ENCODE data around the gene MAD1L1. TPM values are rescaled to one million over a fixed set of nuclear protein-coding genes. Genes with fewer than 3 reads are reported as not detected.

Gene MAD1L1
- total and polyA plus RNA-seq, 4 donors, result 12.8 to 20.7 (median 16.5) TPM

DNA sequence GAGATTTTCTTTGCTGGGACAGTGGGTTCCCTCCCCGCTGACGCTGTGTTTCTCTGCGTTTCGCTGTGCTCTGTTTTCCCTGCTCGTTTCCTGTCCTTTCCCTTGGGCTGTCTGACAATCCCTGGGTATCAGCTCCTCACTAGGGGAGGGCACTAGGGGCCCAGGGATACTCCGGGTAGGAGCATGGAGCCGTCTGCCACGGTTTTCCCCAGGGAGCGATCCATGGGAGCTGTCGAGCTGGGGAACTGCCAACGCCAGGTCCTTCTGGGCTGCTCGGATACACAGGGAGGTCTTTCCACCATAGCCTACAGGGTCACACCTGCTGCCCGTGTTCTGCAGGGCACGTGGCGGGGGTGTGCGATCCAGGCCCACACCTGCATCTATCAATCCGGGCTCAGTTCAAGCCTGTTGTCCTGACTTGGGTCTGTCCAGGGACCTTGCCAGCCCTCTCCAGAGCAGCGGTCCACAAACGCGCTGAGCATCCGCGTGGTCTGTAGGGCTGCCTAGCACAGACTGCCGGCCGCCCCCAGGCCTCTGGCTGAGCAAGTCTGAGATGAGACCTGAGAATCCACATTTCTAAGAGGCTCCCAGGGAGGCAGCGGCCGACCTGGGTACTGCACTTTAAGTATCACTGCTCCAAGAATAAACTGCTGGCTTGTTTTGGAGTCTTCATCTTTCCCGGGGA is 299.5 kb downstream of the MAD1L1 start:
- peaks cover 2 to 8% (median 5%) of the 10 kb centered on the region in 4 donors for H3K4me1 ChIP-seq (ENCODE audit: control insufficient read depth in 4 of 4, insufficient read depth in 4 of 4, low read length in 3 of 4)
- no peaks in the 10 kb centered on the region for H3K9me3 ChIP-seq (ENCODE audit: control insufficient read depth in 4 of 4, low read length in 3 of 4)
- WGBS, result 90% methylated on average over 27 of the region's 27 CpGs
- no peak for DNase-seq (ENCODE audit: low spot score)
- TF ChIP-seq HNF4G (IDR thresholded peaks at IDR 0.05), result no peak
- no peak for TF ChIP-seq RAD21 (IDR thresholded peaks at IDR 0.05)
- no peak for TF ChIP-seq NR2F2 (IDR thresholded peaks at IDR 0.05)
- TF ChIP-seq FOXA1 (IDR thresholded peaks at IDR 0.05), result no peak
- TF ChIP-seq, protein P1, sequence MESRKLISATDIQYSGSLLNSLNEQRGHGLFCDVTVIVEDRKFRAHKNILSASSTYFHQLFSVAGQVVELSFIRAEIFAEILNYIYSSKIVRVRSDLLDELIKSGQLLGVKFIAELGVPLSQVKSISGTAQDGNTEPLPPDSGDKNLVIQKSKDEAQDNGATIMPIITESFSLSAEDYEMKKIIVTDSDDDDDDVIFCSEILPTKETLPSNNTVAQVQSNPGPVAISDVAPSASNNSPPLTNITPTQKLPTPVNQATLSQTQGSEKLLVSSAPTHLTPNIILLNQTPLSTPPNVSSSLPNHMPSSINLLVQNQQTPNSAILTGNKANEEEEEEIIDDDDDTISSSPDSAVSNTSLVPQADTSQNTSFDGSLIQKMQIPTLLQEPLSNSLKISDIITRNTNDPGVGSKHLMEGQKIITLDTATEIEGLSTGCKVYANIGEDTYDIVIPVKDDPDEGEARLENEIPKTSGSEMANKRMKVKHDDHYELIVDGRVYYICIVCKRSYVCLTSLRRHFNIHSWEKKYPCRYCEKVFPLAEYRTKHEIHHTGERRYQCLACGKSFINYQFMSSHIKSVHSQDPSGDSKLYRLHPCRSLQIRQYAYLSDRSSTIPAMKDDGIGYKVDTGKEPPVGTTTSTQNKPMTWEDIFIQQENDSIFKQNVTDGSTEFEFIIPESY (IDR thresholded peaks at IDR 0.05), result no peak
- TF ChIP-seq YY1 (IDR thresholded peaks at IDR 0.05), result no peak
- no peak for TF ChIP-seq JUND (IDR thresholded peaks at IDR 0.05)
- no peak for TF ChIP-seq RXRA (IDR thresholded peaks at IDR 0.05)
- TF ChIP-seq EGR1 (IDR thresholded peaks at IDR 0.05; ENCODE audit: low read depth in 2 of 2), result no peak
- TF ChIP-seq FOXA2 (IDR thresholded peaks at IDR 0.05), result no peak
- H3K36me3 ChIP-seq (ENCODE audit: control insufficient read depth in 4 of 4, insufficient read depth in 3 of 4, low read depth in 1 of 4, low read length in 3 of 4), result no peaks in the 10 kb centered on the region
- H3K9ac ChIP-seq (ENCODE audit: low read depth in 1 of 2, low read length in 2 of 2), result no peak overlapping the region
- no peak overlapping the region for H3K4me3 ChIP-seq (ENCODE audit: low read depth in 1 of 3, low read length in 3 of 3)
- no peaks in the 10 kb centered on the region for H3K27me3 ChIP-seq (ENCODE audit: control insufficient read depth in 4 of 4, insufficient read depth in 4 of 4, low read length in 3 of 4)
- no peak overlapping the region for H3K27ac ChIP-seq (ENCODE audit: low read depth in 1 of 2, low read length in 2 of 2)

DNA sequence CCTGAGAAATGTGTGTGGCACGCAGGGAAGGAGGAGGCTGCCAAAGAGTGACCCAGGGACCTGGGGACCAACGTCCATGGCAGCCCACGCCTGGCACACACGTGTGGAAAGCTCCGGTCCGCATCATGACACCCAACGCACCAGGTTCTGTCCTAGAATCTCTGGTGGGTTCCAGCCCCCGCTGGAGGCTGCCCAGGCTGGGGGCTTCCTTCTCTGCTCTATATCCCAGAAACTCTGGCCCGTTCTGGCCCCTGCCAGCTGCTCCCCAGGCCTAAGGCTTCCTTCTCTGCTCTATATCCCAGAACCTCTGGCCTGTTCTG is 300.8 kb downstream of the MAD1L1 start:
- no peak overlapping the region for H3K9ac ChIP-seq (ENCODE audit: low read depth in 1 of 2, low read length in 2 of 2)
- TF ChIP-seq, protein P2, sequence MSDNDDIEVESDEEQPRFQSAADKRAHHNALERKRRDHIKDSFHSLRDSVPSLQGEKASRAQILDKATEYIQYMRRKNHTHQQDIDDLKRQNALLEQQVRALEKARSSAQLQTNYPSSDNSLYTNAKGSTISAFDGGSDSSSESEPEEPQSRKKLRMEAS (IDR thresholded peaks at IDR 0.05), result no peak
- TF ChIP-seq GABPA (IDR thresholded peaks at IDR 0.05 in 1 of 2, conservative IDR thresholded peaks at IDR 0.05 in 1 of 2), result no peak
- TF ChIP-seq, protein P3, sequence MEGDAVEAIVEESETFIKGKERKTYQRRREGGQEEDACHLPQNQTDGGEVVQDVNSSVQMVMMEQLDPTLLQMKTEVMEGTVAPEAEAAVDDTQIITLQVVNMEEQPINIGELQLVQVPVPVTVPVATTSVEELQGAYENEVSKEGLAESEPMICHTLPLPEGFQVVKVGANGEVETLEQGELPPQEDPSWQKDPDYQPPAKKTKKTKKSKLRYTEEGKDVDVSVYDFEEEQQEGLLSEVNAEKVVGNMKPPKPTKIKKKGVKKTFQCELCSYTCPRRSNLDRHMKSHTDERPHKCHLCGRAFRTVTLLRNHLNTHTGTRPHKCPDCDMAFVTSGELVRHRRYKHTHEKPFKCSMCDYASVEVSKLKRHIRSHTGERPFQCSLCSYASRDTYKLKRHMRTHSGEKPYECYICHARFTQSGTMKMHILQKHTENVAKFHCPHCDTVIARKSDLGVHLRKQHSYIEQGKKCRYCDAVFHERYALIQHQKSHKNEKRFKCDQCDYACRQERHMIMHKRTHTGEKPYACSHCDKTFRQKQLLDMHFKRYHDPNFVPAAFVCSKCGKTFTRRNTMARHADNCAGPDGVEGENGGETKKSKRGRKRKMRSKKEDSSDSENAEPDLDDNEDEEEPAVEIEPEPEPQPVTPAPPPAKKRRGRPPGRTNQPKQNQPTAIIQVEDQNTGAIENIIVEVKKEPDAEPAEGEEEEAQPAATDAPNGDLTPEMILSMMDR (IDR thresholded peaks at IDR 0.05; ENCODE audit: low read depth, low read length, missing input control), result no peak
- TF ChIP-seq FOXA1 (IDR thresholded peaks at IDR 0.05), result no peak
- TF ChIP-seq, protein P1 (IDR thresholded peaks at IDR 0.05), result no peak
- TF ChIP-seq EGR1 (IDR thresholded peaks at IDR 0.05; ENCODE audit: low read depth in 2 of 2), result no peak
- TF ChIP-seq RAD21 (IDR thresholded peaks at IDR 0.05), result no peak
- no peak for TF ChIP-seq HNF4G (IDR thresholded peaks at IDR 0.05)
- TF ChIP-seq HNF4A (conservative IDR thresholded peaks at IDR 0.05), result no peak
- TF ChIP-seq TAF1 (conservative IDR thresholded peaks at IDR 0.05), result no peak
- TF ChIP-seq FOXA2 (IDR thresholded peaks at IDR 0.05), result no peak
- TF ChIP-seq, protein P4, sequence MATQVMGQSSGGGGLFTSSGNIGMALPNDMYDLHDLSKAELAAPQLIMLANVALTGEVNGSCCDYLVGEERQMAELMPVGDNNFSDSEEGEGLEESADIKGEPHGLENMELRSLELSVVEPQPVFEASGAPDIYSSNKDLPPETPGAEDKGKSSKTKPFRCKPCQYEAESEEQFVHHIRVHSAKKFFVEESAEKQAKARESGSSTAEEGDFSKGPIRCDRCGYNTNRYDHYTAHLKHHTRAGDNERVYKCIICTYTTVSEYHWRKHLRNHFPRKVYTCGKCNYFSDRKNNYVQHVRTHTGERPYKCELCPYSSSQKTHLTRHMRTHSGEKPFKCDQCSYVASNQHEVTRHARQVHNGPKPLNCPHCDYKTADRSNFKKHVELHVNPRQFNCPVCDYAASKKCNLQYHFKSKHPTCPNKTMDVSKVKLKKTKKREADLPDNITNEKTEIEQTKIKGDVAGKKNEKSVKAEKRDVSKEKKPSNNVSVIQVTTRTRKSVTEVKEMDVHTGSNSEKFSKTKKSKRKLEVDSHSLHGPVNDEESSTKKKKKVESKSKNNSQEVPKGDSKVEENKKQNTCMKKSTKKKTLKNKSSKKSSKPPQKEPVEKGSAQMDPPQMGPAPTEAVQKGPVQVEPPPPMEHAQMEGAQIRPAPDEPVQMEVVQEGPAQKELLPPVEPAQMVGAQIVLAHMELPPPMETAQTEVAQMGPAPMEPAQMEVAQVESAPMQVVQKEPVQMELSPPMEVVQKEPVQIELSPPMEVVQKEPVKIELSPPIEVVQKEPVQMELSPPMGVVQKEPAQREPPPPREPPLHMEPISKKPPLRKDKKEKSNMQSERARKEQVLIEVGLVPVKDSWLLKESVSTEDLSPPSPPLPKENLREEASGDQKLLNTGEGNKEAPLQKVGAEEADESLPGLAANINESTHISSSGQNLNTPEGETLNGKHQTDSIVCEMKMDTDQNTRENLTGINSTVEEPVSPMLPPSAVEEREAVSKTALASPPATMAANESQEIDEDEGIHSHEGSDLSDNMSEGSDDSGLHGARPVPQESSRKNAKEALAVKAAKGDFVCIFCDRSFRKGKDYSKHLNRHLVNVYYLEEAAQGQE (IDR thresholded peaks at IDR 0.05), result no peak
- TF ChIP-seq RXRA (IDR thresholded peaks at IDR 0.05), result no peak
- H3K36me3 ChIP-seq (ENCODE audit: control insufficient read depth in 4 of 4, insufficient read depth in 3 of 4, low read depth in 1 of 4, low read length in 3 of 4), result no peaks in the 10 kb centered on the region

More for the DNA sequence above, 300.8 kb downstream of the MAD1L1 start:
- Histone ChIP-seq H3K27ac (ENCODE audit: low read depth in 1 of 2, low read length in 2 of 2) (no peak overlapping the region), H3K4me3 (ENCODE audit: low read depth in 1 of 3, low read length in 3 of 3) (no peak overlapping the region), H3K27me3 (ENCODE audit: control insufficient read depth in 4 of 4, insufficient read depth in 4 of 4, low read length in 3 of 4) (no peaks in the 10 kb centered on the region), H3K4me1 (ENCODE audit: control insufficient read depth in 4 of 4, insufficient read depth in 4 of 4, low read length in 3 of 4) (peaks cover 2 to 18% (median 11%) of the 10 kb centered on the region in 4 donors), H3K9me3 (ENCODE audit: control insufficient read depth in 4 of 4, low read length in 3 of 4) (no peaks in the 10 kb centered on the region)
- DNase-seq (ENCODE audit: low spot score), result no peak
- WGBS, result 97% methylated on average over 9 of the region's 9 CpGs
